ENCODE data around the gene CLSTN1.

Gene CLSTN1

GRCh38 chr1:9852410-9853248 is 28.9 kb upstream of the CLSTN1 start:
- ATAC-seq (ENCODE audit: low read depth) (peak; percentile 81), DNase-seq (ENCODE audit: low spot score) (no peak)
- no peak overlapping the region for H3K27ac ChIP-seq (ENCODE audit: poor library complexity, severe bottlenecking)
- H3K9me3 ChIP-seq (ENCODE audit: severe bottlenecking) = no peaks in the 10 kb centered on the region
- peaks cover 27% of the 10 kb centered on the region for H3K36me3 ChIP-seq (ENCODE audit: low read depth)
- H3K4me1 ChIP-seq (ENCODE audit: insufficient read depth, poor library complexity, severe bottlenecking) = peaks cover 7% of the 10 kb centered on the region
- H3K4me3 ChIP-seq (ENCODE audit: severe bottlenecking) = no peak overlapping the region
- no peaks in the 10 kb centered on the region for H3K27me3 ChIP-seq (ENCODE audit: insufficient read depth, poor library complexity, severe bottlenecking)
- TF ChIP-seq CTCF (IDR thresholded peaks at IDR 0.05; ENCODE audit: poor library complexity, severe bottlenecking) = no peak

- peaks cover 27% of the 10 kb centered on the region for H3K36me3 ChIP-seq (ENCODE audit: low read depth)
- no peak for TF ChIP-seq CTCF (IDR thresholded peaks at IDR 0.05; ENCODE audit: poor library complexity, severe bottlenecking)
- no peaks in the 10 kb centered on the region for H3K27me3 ChIP-seq (ENCODE audit: insufficient read depth, poor library complexity, severe bottlenecking)
- DNase-seq (ENCODE audit: low spot score) (no peak), ATAC-seq (ENCODE audit: low read depth) (peak; percentile 30; the same call in 2 of the 3 replicates)
- H3K27ac ChIP-seq (ENCODE audit: poor library complexity, severe bottlenecking) = no peak overlapping the region
- peaks cover 7% of the 10 kb centered on the region for H3K4me1 ChIP-seq (ENCODE audit: insufficient read depth, poor library complexity, severe bottlenecking)
- H3K4me3 ChIP-seq (ENCODE audit: severe bottlenecking) = no peak overlapping the region
- H3K9me3 ChIP-seq (ENCODE audit: severe bottlenecking) = no peaks in the 10 kb centered on the region
Observed at GRCh38 chr1:9852004-9852403, 28.2 kb upstream of the CLSTN1 start.

GRCh38 chr1:9850442-9851162 is 26.8 kb upstream of the CLSTN1 start:
- no peak for TF ChIP-seq CTCF (IDR thresholded peaks at IDR 0.05; ENCODE audit: poor library complexity, severe bottlenecking)
- no peak for ATAC-seq (ENCODE audit: low read depth)
- Histone ChIP-seq H3K9me3 (ENCODE audit: severe bottlenecking) (no peaks in the 10 kb centered on the region), H3K36me3 (ENCODE audit: low read depth) (peaks cover 23% of the 10 kb centered on the region), H3K27me3 (ENCODE audit: insufficient read depth, poor library complexity, severe bottlenecking) (no peaks in the 10 kb centered on the region), H3K27ac (ENCODE audit: poor library complexity, severe bottlenecking) (no peak overlapping the region), H3K4me1 (ENCODE audit: insufficient read depth, poor library complexity, severe bottlenecking) (peaks cover 7% of the 10 kb centered on the region), H3K4me3 (ENCODE audit: severe bottlenecking) (no peak overlapping the region)
- DNase-seq (ENCODE audit: low spot score) = no peak

GRCh38 chr1:9849691-9850441 is 26.1 kb upstream of the CLSTN1 start:
- Histone ChIP-seq H3K36me3 (ENCODE audit: low read depth) (peaks cover 18% of the 10 kb centered on the region), H3K27me3 (ENCODE audit: insufficient read depth, poor library complexity, severe bottlenecking) (no peaks in the 10 kb centered on the region), H3K9me3 (ENCODE audit: severe bottlenecking) (no peaks in the 10 kb centered on the region), H3K27ac (ENCODE audit: poor library complexity, severe bottlenecking) (no peak overlapping the region), H3K4me1 (ENCODE audit: insufficient read depth, poor library complexity, severe bottlenecking) (peaks cover 7% of the 10 kb centered on the region), H3K4me3 (ENCODE audit: severe bottlenecking) (no peak overlapping the region)
- TF ChIP-seq CTCF (IDR thresholded peaks at IDR 0.05; ENCODE audit: poor library complexity, severe bottlenecking) = no peak
- no peak for DNase-seq (ENCODE audit: low spot score)
- no peak for ATAC-seq (ENCODE audit: low read depth)
